HG02623 (cell line): ENCODE results near the gene NPHS1.
"Not testable (repeated sequence)": the region's sequence is repeated elsewhere in the genome, so short reads cannot be mapped to it uniquely, and the experiment has no call there.

Experiments used
- ATAC-seq: cut with Tn5 transposase; IDR thresholded peaks from one replicate; pipeline ENCODE4 v1.9.1; 2021; ENCODE audit warnings: moderate library complexity; ENCODE audit not compliant: unreplicated experiment

NPHS1 gene

DNA sequence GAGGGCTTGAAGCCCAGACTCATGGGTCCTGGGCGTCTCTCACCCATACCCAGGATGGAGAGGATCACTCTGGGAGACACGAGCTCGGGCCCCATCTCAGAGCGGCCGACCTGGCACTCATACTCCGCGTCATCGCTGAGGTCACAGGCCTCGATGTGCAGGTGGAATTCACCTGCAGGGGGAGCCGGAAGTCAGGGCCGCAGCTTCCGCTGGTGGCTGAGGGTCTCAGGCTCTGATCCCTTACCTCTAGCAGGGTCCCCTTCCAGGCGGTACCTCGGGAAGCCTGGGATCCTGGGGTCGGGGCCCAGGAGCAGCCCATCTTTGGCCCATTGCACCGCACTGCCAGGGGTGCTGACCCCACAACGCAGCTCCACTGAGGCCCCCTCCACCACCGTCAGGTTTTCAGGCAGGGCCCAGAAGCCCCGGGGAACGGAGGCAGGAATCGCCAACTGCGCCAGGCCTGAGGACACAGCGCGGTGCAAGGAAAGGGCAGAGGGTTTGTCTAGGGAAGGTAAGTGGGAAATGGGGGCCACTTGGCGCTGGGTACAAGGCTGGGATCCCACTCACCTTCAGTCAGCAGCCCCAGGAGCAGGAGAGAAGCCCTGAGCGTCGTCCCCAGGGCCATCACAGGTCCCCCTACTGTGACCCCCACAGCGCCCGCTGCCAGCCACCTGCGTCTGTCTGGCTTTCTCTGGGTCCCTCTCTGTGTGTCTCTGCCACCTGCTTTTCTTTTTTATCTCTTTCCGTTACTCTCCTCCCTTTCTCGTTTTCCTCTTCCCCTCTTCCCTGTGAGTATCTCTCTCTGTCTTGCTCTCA lies 883 bp downstream of the NPHS1 start:
- no peak for ATAC-seq

DNA sequence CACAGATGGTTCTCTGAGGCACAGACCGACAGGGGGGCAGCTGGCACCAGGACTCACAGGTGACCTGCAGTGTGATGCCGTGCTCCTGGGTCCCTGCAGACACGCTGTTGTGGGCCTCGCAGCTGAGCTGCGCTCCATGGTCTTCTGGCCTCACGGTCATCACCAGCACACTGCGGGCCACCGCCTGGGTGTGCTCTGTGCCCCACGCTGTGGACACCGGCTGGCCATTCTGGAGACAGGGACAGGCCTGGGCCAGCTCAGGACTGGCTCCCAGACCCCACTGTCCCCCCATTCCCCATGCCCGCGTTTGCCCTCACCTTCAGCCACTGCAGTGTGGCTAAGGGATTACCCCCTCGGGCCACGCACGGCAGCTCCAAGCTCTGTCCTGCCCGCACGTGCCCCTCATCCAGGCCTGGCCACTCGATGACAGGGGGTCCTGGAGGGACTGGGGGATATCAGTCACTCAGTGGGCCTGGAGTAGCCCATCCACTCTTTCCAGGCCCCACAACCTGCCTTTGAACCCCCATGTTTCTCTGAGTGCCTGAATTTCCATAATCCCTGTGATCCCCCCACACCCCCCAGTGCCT lies 3.3 kb downstream of the NPHS1 start:
- ATAC-seq, result no peak

DNA sequence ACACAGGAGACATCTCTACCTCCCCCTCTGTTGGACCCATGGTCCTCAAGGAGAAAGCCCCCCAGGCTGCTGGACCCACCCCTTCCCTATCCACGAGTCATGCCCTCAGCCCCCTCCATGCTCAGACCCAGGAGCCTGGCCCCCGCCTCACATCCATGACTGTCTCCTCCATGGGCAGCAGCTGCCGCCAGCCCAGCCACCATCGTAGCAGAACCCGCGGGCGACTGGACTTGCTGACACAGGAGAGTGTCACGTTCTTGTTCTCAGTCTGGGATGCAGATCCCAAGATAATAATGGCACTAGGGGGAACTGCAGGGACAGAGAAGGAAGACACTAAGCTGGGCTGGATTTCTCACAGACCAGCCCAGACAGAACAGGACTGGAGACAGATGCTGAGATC lies 3.8 kb downstream of the NPHS1 start:
- ATAC-seq, result no peak

DNA sequence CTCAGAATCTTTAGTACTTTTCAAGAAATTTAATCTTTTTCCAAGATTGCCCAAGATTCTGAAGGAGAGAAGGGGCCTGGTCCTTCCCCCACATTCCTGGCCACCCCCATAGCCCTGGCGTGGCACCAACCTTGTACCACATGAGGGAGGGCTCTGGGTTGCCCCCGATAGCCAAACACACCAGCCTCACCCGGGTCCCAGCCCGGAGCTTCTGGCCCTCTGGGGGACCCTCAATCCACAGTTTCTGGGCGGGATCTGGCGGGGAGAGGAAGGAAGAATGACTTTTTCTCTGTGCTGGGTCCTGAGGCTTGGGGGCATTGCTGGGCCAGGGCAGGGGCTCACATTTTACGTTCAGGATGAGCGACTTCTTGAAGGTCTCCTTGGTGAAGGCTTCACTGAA lies 4.4 kb downstream of the NPHS1 start:
- ATAC-seq, result no peak

DNA sequence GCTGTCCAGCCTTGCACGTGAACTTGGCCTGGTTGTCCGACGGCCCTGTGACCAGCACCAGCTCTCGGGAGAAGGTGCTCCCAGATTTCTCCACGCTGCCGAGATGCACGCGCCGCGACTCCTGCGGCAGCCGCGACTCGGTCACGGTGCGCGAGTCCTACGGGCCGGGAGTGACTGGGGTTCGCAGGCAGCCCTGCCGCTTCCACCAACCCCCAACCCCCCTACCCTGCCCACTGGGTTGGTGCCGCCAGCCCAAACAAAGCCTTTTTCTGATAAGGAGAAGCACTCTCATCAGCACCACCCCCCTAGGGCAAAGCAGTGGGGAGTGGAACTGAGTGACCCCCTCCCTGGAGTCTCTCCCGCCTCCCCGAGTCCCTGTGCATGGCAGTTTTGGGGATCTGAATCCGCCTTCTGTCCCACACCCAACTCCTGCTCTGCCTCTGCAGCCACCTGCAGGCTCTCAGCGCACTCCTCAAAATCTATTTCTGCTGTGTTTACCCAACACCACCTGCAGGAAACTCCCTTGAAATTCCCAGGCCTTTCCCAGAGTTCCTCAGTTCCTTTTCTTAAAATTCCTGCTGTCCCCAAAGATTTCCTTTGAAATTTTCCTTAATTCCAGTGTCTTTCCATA lies 6.2 kb downstream of the NPHS1 start:
- ATAC-seq, result no peak

DNA sequence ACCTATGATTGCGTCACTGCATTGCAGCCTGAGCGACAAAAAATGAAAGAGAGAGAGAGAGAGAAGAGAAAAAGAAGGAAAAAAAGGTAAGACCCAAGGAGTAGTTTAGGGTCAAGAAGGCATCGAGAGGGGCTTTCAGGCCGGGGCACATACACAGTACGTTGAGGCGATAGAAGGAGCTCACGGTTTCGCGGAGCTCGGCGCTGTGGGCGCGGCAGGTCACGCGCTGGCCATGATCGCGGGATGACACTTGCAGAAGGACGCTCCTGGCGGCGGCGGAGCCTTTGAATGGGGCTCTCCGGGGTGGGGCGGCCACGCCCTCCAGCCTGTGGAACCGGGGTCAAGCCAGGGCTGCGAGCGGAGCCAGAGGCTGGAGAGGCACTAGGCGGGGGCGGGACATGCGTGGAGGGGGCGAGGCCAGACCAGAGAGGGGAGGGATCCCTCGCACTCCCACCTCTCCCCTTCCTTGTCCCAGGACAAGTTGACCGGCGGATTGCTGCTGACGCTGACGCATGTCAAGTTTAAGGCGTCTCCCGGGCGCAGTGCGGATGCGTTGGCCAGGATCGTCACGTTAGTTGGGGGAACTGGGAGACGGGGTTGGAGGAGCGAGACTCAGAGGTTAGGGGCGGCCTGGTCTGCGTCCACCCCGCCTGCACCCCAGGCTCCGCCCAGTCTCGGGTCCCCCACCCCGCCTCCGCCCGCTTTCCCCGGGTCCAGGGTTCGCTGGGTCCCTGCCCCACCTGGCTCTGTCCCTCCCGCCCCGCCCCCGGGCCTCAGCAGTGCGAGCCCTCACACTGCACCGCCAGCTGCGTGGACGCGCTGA lies 6.9 kb downstream of the NPHS1 start:
- ATAC-seq, result no peak

DNA sequence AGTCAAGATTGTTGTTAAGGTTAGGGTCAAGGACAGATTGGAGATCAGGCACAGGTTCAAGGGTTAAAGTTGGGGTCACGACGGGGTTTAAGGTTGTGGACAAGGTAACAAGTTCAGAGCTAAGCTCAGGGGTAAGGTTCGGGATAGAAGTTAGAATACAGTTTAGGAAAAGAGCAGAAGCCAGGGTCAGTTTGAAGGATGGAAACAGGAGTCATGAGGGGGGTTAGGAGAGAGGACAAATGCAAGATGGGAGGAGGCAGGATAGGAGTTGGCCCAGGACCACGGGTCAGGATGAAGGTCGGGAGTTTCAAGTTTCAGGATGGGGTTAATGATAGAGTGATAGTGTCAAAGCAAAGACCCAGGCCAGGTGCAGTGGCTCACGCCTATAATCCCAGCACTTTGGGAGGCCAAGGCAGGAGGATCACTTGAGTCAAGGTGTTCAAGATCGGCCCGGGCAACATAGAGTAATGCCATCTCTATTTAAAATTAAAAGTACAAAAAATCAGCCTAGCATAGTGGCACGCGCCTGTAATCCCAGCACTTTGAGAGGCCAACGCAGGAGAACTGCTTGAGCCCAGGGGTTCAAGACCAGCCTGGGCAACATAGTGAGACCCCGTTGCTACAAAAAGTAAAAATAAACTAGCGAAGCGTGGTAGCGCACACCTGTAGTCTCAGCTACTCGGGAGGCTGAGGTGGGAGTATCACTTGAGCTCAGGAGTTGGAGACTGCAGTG lies 7.7 kb downstream of the NPHS1 start:
- ATAC-seq, result no peak

DNA sequence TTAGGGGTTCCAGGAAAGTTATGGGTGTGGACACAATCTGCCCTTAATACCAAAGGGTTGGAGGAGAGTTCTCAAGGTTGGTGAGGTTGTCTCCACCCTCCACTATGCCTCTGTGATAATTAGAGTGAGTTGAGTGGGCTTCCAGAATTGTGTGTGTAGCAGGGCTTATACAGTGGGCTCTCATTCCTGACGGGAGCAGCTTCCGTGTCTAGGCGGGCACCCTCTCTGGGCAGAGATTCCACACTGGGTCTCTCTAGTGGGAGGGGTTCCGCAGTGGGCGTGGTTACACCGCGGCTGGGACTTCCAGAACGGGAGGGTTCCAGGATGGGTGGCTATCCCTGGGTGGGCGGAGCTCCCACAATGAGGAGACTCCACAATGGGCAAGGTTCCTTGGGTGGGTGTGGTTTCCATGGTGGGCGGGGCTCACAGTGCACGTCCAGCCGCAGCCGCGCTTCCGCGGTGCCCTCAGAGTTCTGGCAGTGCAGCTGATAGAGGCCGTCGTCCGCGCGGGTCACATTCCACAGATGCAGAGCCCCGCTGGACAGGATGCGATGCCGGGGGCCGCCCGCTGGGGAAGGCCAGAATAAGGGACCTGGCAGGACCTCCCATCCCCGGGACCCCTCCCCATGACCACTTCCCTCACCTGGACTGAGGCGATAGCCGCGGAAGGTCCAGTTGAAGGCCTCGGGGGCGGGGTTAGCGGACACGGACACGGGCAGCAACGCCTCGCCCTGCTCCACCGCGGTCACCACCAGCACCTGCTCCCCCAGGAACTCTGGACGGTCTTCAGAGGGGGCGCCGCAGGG lies 8.4 kb downstream of the NPHS1 start:
- no peak for ATAC-seq

DNA sequence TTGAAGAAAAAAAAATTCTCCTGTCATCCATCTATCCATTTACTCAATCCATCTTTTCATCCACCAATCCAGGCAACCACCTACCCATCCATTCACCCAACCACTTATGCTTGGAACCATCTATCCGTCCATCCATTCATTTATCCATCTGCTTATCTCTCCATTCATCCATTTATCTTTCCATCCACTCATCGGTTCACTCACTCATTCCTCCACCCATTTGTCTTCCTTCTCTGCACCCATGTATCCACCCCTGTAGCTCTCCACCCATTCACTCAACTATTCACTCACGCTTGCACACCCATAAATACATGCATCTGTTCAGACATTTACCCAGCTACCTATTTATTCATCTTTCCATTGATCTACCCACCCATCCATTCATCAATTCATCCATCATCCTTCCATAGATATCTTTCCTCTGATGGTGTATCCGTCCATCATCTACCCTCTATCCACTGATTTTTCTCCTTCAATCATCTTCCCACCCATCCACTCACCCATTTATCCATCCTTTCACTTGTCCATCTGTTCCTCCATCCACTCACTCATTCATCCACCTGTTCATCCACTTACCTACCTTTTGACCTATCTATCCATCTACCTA lies 9.5 kb downstream of the NPHS1 start:
- ATAC-seq, result no peak

DNA sequence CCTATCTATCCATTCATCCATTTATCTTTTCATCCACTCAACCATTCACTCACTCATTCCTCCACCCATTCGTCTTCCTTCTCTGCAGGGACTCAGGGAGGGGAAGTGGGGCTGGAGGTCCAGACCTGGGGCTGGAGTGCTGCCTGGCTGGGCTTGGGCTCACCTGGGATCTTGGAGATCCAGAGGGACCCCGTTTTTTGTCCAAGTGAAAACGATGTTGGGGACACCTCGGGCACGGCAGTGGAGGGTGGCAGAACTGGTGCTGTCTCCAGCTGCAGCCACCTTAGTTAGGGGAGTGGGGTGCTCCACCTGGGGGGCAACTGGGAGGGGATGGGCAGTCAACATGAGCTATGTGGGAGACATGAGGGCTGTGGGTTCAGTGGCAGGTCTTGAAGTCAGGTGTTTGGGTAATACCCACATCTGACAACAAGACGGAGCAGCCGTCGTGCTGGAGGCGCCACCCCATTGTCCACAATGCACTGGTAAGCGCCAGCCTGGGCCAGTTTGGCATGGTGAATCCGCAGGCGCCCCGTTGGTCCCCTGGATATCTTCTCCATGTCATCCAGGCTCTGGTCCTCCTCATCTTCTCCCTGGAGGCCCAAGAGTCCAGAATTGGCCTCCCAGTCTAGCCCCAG lies 10.2 kb downstream of the NPHS1 start:
- ATAC-seq, result no peak

DNA sequence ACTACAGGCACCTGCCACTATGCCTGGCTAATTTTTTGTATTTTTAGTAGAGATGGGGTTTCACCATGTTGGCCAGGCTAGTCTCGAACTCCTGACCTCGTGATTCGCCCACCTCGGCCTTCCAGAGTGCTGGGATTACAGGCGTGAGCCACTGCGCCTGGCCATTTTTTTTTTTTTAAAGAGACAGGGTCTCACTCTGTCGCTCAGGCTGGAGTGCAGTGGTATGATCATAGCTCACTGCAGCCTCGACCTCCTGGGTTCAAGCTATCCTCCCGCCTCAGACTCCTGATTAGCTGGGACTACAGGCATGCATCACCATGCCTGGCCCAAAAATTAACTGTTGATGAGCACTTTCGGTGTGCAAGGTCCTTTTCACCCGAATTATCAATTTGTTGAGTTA lies 16.2 kb downstream of the NPHS1 start:
- not testable (repeated sequence) for ATAC-seq

DNA sequence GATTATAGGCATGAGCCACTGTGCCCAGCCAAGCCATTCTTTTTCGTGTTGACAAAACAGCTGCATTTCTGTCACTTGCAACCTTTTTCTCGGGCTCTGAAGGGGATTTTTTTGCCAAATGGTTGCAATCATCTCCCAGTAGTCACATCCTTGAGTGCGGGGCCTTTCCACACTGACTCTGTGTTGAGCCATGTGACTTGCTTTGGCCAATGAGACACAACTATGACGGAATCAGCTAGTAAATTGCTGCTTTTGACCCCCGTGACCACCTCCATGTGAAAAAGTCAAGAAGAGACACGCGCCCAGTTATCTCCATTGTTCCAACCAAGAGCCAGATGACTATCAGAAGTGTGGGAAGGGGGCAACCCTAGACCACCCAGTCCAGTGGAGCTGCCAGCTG lies 18.3 kb downstream of the NPHS1 start:
- no peak for ATAC-seq

DNA sequence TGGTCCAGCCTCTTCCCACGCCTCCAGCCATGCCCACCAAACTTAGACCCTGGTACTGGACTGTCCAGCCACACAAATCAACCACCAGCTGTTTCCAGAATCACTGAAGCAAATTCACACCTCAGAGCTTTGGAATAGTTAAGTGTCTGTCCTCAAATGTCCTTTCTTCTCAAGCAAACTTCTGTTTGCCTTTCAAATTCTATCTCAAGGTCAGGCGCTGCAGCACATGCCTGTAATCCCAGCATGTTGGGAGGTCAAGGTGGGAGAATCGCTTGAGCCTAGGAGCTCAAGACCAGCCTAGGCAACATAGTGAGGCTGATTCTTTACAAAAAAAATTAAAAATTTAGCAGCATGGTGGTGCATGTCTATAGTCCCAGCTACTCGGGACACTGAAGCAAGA lies 20.2 kb downstream of the NPHS1 start:
- ATAC-seq, result no peak

DNA sequence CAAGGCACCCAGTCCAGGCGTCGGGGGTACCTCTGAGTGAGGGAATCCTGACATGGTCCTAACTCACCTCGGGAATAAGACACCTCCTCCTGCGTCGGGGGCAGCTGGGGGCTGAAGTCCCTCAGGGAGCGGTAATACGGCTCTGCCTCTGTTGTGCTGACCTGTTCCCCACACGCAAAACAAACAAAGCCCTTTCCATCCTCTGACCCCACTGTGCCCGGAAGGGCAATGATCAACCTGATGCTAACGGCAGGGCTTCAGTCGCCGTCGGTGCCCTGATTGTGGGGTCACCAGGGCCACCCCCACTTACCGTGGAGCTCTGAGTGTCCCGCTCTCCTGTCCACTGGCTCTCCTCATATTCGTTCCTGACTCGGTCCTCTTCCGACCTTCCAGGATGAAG lies 21.3 kb downstream of the NPHS1 start:
- ATAC-seq, result no peak

DNA sequence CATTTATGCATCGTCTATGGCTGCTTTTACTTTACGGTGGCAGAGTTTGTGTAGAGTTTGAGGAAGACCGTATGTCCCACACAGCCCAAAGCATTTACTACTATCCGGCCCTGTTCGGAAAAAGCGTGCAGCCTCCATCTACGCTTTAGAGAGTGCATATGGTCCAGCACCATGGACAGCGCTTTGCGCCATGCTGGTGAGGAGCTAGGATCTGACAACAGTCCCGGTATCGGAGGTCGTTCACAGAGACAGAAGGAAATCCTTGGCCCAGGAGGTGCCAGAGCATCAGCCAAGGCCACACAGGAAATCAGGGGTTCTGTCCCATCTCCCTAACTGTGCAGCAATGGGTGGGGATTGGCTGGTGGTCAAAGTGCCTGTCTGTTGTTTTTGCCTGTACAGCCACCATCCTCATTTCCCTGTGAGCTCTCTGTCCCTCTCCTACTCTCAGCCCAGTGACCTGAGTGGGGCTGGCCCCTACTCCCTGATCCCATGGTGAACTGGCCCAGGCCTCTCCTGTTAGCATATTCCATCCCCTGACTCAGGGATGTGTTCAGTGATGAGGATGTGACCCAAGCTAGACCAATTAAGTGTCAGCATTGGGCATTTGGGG lies 23.5 kb downstream of the NPHS1 start:
- no peak for ATAC-seq

DNA sequence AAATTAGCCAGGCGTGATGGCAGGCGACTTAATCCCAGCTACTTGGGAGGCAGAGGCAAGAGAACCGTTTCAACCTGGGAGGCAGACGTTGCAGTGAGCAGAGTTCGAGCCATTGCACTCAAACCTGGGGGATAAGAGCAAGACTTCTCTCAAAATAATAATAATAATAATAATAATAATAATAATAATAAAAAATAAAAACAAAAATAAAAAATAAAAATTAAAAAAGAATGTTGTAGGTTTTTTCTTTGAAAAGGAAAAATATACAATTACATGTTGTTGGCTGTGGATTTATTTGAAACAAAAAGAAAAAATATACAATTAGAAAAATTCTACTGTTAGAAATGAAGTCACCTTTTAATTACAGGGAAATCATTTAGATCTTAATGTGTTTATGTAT lies 28.2 kb downstream of the NPHS1 start:
- no peak for ATAC-seq

DNA sequence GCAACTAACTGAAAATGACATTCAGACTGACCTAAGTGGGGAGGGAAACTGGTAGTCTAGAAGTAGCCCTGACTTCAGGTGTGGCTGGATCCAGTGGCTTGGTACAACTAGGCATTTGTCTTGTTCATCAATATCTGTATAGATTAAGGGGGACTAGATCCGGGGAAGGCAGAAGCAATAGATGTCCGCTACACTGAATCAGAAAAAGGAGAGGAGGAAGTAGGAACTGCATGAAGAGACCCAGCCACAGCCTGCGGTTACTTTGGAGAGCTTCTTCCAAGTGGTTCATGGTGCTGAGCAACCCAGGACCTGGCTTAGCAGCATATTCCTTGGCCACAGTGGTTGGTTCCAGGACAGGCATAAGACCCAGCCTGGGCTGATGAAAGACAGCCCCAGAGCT lies 29.7 kb downstream of the NPHS1 start:
- ATAC-seq, result no peak

DNA sequence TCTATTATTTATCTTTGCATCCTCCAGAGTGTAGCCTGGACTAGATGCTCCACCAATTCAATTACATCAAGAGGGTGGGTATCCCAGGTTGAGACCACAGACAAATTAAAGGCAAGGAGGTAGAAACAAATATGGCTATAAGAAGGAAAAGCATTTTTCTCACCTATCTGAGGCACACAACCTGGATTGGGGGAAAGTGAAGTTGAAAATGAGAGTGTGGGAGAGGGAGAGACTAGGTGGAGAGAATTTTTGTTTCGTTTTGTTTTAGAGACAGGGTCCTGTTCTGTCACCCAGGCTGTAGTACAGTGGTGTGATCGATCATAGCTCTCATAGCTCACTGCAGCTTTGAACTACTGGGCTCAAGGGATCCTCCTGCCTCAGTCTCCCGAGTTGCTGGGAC lies 33.9 kb downstream of the NPHS1 start:
- no peak for ATAC-seq

DNA sequence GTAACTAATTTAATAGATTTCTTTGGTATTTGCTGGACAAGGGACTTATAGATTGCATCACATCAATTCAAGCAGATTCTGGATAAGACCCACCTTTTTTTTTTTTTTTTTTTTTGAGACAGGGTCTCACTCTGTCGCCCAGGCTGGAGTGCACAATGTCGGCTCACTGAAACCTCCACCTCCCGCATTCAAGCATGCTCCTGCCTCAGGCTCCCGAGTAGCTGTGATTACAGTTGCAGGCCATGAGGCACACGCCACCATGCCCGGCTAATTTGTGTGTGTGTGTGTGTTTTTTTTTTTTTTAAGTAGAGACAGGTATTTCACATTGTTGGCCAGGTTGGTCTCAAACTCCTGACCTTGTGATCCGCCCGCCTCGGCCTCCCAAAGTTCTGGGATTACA lies 35.5 kb downstream of the NPHS1 start:
- no peak for ATAC-seq
